Psoas muscle (tissue), 8 donors: ENCODE measurements around the gene SLX9. TPM values are rescaled to one million over a fixed set of nuclear protein-coding genes. Genes with fewer than 3 reads are reported as not detected.
A peak's percentile ranks its signal among the peaks of the same experiment; 100 is the strongest.
"Not testable (repeated sequence)": the region's sequence is repeated elsewhere in the genome, so short reads cannot be mapped to it uniquely, and the experiment has no call there.

ENCODE experiments used
- ATAC-seq, 4 donors: fragments of 200-7000 bp; cut with Tn5 transposase; one replicate each; pipeline ENCODE4 v1.9.1; 2020; ENCODE audit warnings: moderate library complexity in 3 of 4, mild to moderate bottlenecking in 2 of 4
- DNase-seq, 2 donors: peaks; one replicate each; pipeline ENCODE4 v3.0.0-alpha.2; 2020
- H3K27ac ChIP-seq: fragments of 200-600 bp; one replicate; pipeline ENCODE4 v1.8.0; 2022
- H3K27me3 ChIP-seq, 3 donors: fragments of 200-600 bp in 1 of 3; one replicate each; pipeline versions ENCODE4 v1.6.1 to v1.8.0; 2013 to 2022; ENCODE audit warnings: low read length in 2 of 3, mild to moderate bottlenecking in 2 of 3, moderate library complexity in 1 of 3; ENCODE audit not compliant: insufficient read depth in 3 of 3
- H3K36me3 ChIP-seq, 2 donors: fragments of 200-600 bp in 1 of 2; one replicate each; pipeline versions ENCODE4 v1.6.1 to v1.8.0; 2013 to 2022; ENCODE audit warnings: low read depth in 1 of 2, mild to moderate bottlenecking in 1 of 2, moderate library complexity in 1 of 2; ENCODE audit not compliant: insufficient read depth in 1 of 2
- H3K4me1 ChIP-seq: fragments of 200-600 bp; one replicate; pipeline ENCODE4 v1.8.0; 2022
- H3K4me3 ChIP-seq: fragments of 200-600 bp; one replicate; pipeline ENCODE4 v1.8.0; 2022; ENCODE audit warnings: mild to moderate bottlenecking
- H3K9me3 ChIP-seq: fragments of 200-600 bp; one replicate; pipeline ENCODE4 v1.8.0; 2022
- CTCF ChIP-seq: fragments of 200-600 bp; IDR thresholded peaks from one replicate; pipeline ENCODE4 v1.8.0; 2022; ENCODE audit warnings: antibody characterized with exemption
- WGBS, 3 donors: extraction: QIAGEN DNeasy Blood & Tissue Kit; methylation state at CpG; one replicate each; pipeline versions ENCODE4 v1.1.6 to v1.1.7; 2013; 5-methylcytosine and 5-hydroxymethylcytosine counted together
- intact Hi-C, 2 donors: fragments of 100-400 bp; cut with DNase I; formaldehyde crosslinking; loops; one replicate each; pipeline versions ENCODE4 v1.11.0 to v1.14.2; 2022
- polyA plus RNA-seq, 3 donors: library from polyadenylated mRNA; stranded (reverse); fragments of 200-250 nt; gene quantifications; one replicate each; pipeline ENCODE4 v1.2.3, GENCODE V29; 2013
- total RNA-seq, 4 donors: library from RNA; stranded (reverse); fragmentation: NEBNext Ultra II Directional in 2 of 4; extraction: Animal tissue kit (Norgen Biotek cat#: 25700) in 2 of 4; gene quantifications; one replicate each; pipeline versions ENCODE4 v1.2.1 to v1.2.4, GENCODE V29; 2021 to 2023
- donor health status: healthy with polysubstance abuse.
- donor health status: DM: no; HTN: no; CAD: no; lungs with moderate emphysema.
- donor health status: Bipolar disorder and iron deficiency.
- donor health status: healthy.
- donor health status: DM: yes; HTN: yes; CAD: no.
- donor health status: DM: no; HTN: no; CAD: no.
- donor health status: DM: no; HTN: no; CAD: no.
- donor health status: DM: yes; HTN: yes; CAD: no.

Gene SLX9
- total and polyA plus RNA-seq, 7 donors, result 20.2 to 69.2 (median 30.1) TPM

- no peak for TF ChIP-seq CTCF
- intact Hi-C loops, result no loop called here
- H3K27me3 ChIP-seq, result no peaks in the 10 kb centered on the region
- no peaks in the 10 kb centered on the region for H3K9me3 ChIP-seq
- H3K4me1 ChIP-seq, result no peaks in the 10 kb centered on the region
- WGBS, 3 donors, result 83 to 85% (median 85%) methylated on average over 14 to 16 of the region's 16 CpGs
- no peak overlapping the region for H3K27ac ChIP-seq
- ATAC-seq (no peak), DNase-seq (no peak)
- H3K36me3 ChIP-seq, result peaks cover 0 to 34% of the 10 kb centered on the region in 2 donors
- H3K4me3 ChIP-seq, result no peak overlapping the region
Measured at GRCh38 chr21:44972821-44973220, 33.0 kb downstream of the SLX9 start.

GRCh38 chr21:44973598-44973997, 33.8 kb downstream of the SLX9 start:
- no peak for ATAC-seq
- Histone ChIP-seq H3K9me3 (no peaks in the 10 kb centered on the region), H3K4me1 (no peaks in the 10 kb centered on the region), H3K27ac (no peak overlapping the region), H3K27me3 (no peaks in the 10 kb centered on the region), H3K4me3 (no peak overlapping the region), H3K36me3 (peaks cover 0 to 34% of the 10 kb centered on the region in 2 donors)
- intact Hi-C loops, result no loop called here
- WGBS, 3 donors, result 85 to 96% (median 91%) methylated on average over 10 to 14 of the region's 14 CpGs
- no peak for DNase-seq
- TF ChIP-seq CTCF, result no peak

- H3K36me3 ChIP-seq, result peaks cover 0 to 26% of the 10 kb centered on the region in 2 donors
- WGBS, 3 donors, result 95 to 97% (median 96%) methylated on average over 17 of the region's 17 CpGs
- intact Hi-C loops, result no loop called here
- H3K9me3 ChIP-seq, result no peaks in the 10 kb centered on the region
- DNase-seq (no peak), ATAC-seq (no peak)
- no peaks in the 10 kb centered on the region for H3K27me3 ChIP-seq
- no peak overlapping the region for H3K4me3 ChIP-seq
- H3K27ac ChIP-seq, result no peak overlapping the region
- TF ChIP-seq CTCF, result no peak
- H3K4me1 ChIP-seq, result no peaks in the 10 kb centered on the region
Measured at GRCh38 chr21:44974676-44975075, 34.8 kb downstream of the SLX9 start.

- Histone ChIP-seq H3K27ac (no peak overlapping the region), H3K36me3 (peaks cover 0 to 22% of the 10 kb centered on the region in 2 donors), H3K9me3 (no peaks in the 10 kb centered on the region), H3K27me3 (no peaks in the 10 kb centered on the region), H3K4me3 (no peak overlapping the region), H3K4me1 (no peaks in the 10 kb centered on the region)
- no peak for TF ChIP-seq CTCF
- intact Hi-C loops, result no loop called here
- ATAC-seq, result peak in 2 of 4 donors; percentile 6 to 7
- 89 to 93% (median 89%) methylated on average over 40 to 42 of the region's 42 CpGs for WGBS, 3 donors
- DNase-seq, result no peak
Measured at GRCh38 chr21:44975720-44976555, 36.1 kb downstream of the SLX9 start.

- 77 to 86% (median 81%) methylated on average over 23 to 25 of the region's 25 CpGs for WGBS, 3 donors
- H3K4me3 ChIP-seq, DNase-seq, H3K9me3 ChIP-seq, H3K4me1 ChIP-seq, intact Hi-C loops, H3K27ac ChIP-seq, H3K27me3 ChIP-seq: not testable (repeated sequence)
- peaks cover 0 to 22% of the 10 kb centered on the region in 2 donors for H3K36me3 ChIP-seq
- ATAC-seq, result peak in 1 of 4 donors; percentile 7
Measured at GRCh38 chr21:44976556-44977393, 36.9 kb downstream of the SLX9 start.
